Measurements from ENCODE around the gene LAT. TPM values are rescaled to one million over a fixed set of nuclear protein-coding genes. Genes with fewer than 3 reads are reported as not detected.
"Not testable (repeated sequence)": the region's sequence is repeated elsewhere in the genome, so short reads cannot be mapped to it uniquely, and the experiment has no call there.

Gene LAT
- total RNA-seq, 2 experiments from 2014 or later = 193 to 206 TPM

DNA sequence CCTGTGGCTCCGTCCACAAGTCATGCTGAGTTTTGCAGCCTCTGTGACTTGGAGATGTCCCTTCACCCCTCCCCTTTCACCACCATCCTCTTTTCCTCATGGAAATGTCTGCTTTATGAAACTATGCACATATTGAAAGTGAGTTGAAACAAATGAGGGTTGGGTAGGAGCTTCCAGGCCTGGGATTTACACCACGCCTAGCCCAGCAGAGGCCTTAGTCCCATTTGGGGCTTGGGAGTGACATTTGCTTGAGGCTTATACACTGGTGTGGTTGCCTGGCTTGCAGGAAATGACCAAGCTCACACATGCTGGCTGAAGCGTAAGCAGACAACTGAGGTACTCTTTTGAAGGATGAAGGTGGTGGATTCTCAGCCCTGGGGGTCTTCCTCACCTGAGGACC lies 20.8 kb upstream of the LAT start:
- TF ChIP-seq CTCF (IDR thresholded peaks at IDR 0.05) = no peak
- no peak overlapping the region for H3K27ac Mint-ChIP-seq
- ChIA-PET POLR2A (interaction anchor here (1.0 kb wide), 1 partner anchor 10 kb away, joined by 4 read pairs; no protein-coding TSS in a partner anchor), CTCF (interaction anchor here (1.4 kb wide), 1 partner anchor 19 kb away, joined by 4 read pairs; no protein-coding TSS in a partner anchor)
- ATAC-seq (no peak), DNase-seq (no peak)
- intact Hi-C loops (cut with micrococcal nuclease) = no loop called here
- peaks cover 36% of the 10 kb centered on the region for H3K36me3 Mint-ChIP-seq (ENCODE audit: low read depth)
- H3K27me3 Mint-ChIP-seq = no peaks in the 10 kb centered on the region
- no peaks in the 10 kb centered on the region for H3K4me1 Mint-ChIP-seq (ENCODE audit: low read depth)
- no peaks in the 10 kb centered on the region for H3K9me3 Mint-ChIP-seq
- no peak overlapping the region for H3K4me3 Mint-ChIP-seq

DNA sequence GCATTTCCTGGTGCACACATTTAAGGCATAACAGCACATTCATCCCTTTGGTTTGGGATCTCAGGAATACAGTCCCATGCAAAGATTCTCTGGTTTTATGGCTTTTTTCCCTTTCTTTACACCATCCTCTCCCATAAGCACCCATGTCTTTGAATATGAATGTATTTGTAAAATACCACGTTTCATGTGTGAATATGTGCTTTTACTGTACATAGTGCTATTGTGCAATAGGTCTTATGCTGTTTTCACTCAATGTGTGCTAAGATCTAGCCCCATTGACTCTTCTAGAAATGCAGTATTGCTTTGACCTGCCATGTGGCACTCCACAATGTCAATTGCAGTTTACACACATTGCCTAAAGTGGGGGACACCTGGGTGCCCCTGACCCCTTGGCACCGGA lies 20.4 kb upstream of the LAT start:
- CTCF ChIA-PET = interaction anchor here (1.4 kb wide), 1 partner anchor 19 kb away, joined by 4 read pairs; no protein-coding TSS in a partner anchor
- intact Hi-C loops (cut with micrococcal nuclease) = no loop called here
- Mint-ChIP-seq H3K9me3 (no peaks in the 10 kb centered on the region), H3K4me1 (ENCODE audit: low read depth) (no peaks in the 10 kb centered on the region), H3K27ac (no peak overlapping the region), H3K36me3 (ENCODE audit: low read depth) (peaks cover 34% of the 10 kb centered on the region), H3K4me3 (no peak overlapping the region), H3K27me3 (no peaks in the 10 kb centered on the region)
- TF ChIP-seq CTCF (IDR thresholded peaks at IDR 0.05) = no peak
- ATAC-seq (no peak), DNase-seq (no peak)
- POLR2A ChIA-PET = interaction anchor here (1.0 kb wide), 1 partner anchor 9 kb away, joined by 4 read pairs; no protein-coding TSS in a partner anchor

DNA sequence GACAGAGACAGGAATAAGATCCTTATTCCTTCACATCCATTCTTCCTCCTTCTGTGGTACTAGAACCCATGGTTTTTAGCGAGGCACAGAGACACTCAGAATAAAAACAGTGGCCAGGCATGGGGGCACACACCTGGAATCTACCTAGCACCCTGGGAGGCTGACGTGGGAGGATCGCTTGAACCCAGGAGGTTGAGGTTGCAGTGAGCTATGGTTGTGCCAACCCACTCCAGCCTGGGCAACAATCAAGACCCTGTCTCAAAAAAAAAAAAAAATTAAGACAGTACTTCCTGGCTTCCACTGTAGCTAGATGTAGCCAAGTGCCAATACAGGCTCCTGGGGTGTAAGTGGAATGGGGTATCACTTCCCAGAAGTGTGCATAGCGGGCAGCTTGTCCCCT lies 17.7 kb upstream of the LAT start:
- no peak overlapping the region for H3K27ac Mint-ChIP-seq
- no peaks in the 10 kb centered on the region for H3K9me3 Mint-ChIP-seq
- POLR2A ChIA-PET = interaction anchor here (1.1 kb wide), 1 partner anchor 17 kb away, joined by 3 read pairs; the partner anchor contains the start of gene NFATC2IP
- no peak for TF ChIP-seq CTCF (IDR thresholded peaks at IDR 0.05)
- intact Hi-C loops (cut with micrococcal nuclease) = no loop called here
- H3K36me3 Mint-ChIP-seq (ENCODE audit: low read depth) = peaks cover 18% of the 10 kb centered on the region
- H3K27me3 Mint-ChIP-seq = no peaks in the 10 kb centered on the region
- no peaks in the 10 kb centered on the region for H3K4me1 Mint-ChIP-seq (ENCODE audit: low read depth)
- DNase-seq = no peak
- CTCF ChIA-PET = no interaction called here
- no peak for ATAC-seq
- no peak overlapping the region for H3K4me3 Mint-ChIP-seq

DNA sequence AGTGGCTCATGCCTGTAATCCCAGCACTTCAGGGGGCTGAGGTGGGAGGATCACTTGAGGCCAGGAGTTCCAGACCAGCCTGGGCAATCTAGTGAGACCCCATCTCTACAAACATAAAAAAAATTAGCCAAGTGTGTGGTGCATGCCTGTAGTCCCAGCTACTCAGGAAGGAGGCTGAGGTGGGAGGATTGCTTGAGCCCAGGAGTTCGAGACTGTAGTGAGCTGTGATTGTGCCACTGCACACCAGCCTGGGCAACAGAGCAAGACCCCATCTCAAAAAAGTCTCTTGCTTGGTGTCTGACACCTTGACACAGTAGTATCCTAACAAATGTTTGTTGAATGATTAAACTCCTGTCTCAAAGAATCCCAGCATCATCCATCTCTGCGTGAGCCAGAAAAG lies 15.2 kb upstream of the LAT start:
- CTCF ChIA-PET = interaction anchor here (0.6 kb wide), 1 partner anchor 1087 kb away, joined by 3 read pairs; no protein-coding TSS in a partner anchor

DNA sequence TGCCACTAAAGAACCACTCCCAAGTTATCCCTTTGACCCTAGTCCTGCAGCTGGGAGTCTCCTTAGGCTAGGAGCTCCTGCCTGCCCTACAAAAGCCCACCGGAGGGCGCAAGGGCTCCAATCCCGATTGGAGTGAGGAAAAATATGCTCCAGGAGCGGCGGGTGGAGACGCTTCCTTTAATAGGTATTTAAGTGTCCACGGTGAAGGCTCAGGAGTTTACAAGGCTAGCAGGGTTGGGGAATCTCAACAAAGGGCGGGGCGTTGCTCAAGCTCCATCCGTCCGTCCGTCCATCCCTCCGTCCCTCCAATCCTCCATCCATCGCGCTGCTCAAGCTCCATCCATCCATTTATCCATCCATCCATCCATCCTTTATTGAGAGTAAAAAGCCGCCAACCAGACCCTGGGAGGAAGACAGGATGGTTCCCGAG lies 10.8 kb upstream of the LAT start:
- Mint-ChIP-seq H3K27me3 (no peaks in the 10 kb centered on the region), H3K36me3 (ENCODE audit: low read depth) (peaks cover 4% of the 10 kb centered on the region), H3K4me3 (peak overlapping the region; percentile 98), H3K4me1 (ENCODE audit: low read depth) (peaks cover 29% of the 10 kb centered on the region), H3K9me3 (no peaks in the 10 kb centered on the region), H3K27ac (peak overlapping the region; percentile 90)
- intact Hi-C loops (cut with micrococcal nuclease) = no loop called here
- peak; percentile 71 for TF ChIP-seq CTCF (IDR thresholded peaks at IDR 0.05)
- ChIA-PET CTCF (interaction anchor here (0.7 to 2.4 kb wide), 16 partner anchors 10 to 142 kb away, joined by 3 to 20 read pairs (median 4); partner anchors contain the start of genes LAT, NFATC2IP and TUFM), POLR2A (interaction anchor here (0.7 to 6.4 kb wide), 18 partner anchors 10 to 1077 kb away, joined by 3 to 80 read pairs (median 4); partner anchors contain the start of genes ATXN2L, LAT and TUFM)
- peak; percentile 51 for DNase-seq
- peak; percentile 21 for ATAC-seq

More for the DNA sequence above, 15.2 kb upstream of the LAT start:
- H3K27me3 Mint-ChIP-seq; intact Hi-C loops (cut with micrococcal nuclease); H3K9me3 Mint-ChIP-seq; H3K36me3 Mint-ChIP-seq (ENCODE audit: low read depth); H3K4me1 Mint-ChIP-seq (ENCODE audit: low read depth); ATAC-seq; DNase-seq; H3K27ac Mint-ChIP-seq; POLR2A ChIA-PET; H3K4me3 Mint-ChIP-seq: not testable (repeated sequence)
